H9 (cell line): ENCODE results near the gene ARAP2. TPM values are rescaled to one million over a fixed set of nuclear protein-coding genes. Genes with fewer than 3 reads are reported as not detected.
"Not testable (repeated sequence)": the region's sequence is repeated elsewhere in the genome, so short reads cannot be mapped to it uniquely, and the experiment has no call there.

Source experiments
- DNase-seq: peaks from one replicate; pipeline ENCODE4 v3.0.0-alpha.2; 2017
- H2AFZ ChIP-seq: one replicate; pipeline ENCODE4 v1.6.1; 2013; ENCODE audit warnings: mild to moderate bottlenecking, low read length, control low read depth, moderate library complexity
- H2AK5ac ChIP-seq: 2 replicates; pipeline ENCODE4 v1.6.1; 2013; ENCODE audit warnings: low read length, control low read depth, mixed read lengths; ENCODE audit not compliant: insufficient read length
- H2BK120ac ChIP-seq: one replicate; pipeline ENCODE4 v1.6.1; 2013; ENCODE audit warnings: low read depth, mild to moderate bottlenecking, low read length, control low read depth, inconsistent platforms; ENCODE audit not compliant: poor library complexity, severe bottlenecking
- H2BK12ac ChIP-seq: 2 replicates; pipeline ENCODE4 v1.6.1; 2013; ENCODE audit warnings: low read length, control low read depth, mixed read lengths, low read depth; ENCODE audit not compliant: insufficient read length
- H2BK15ac ChIP-seq: 2 replicates; pipeline ENCODE4 v1.6.1; 2013; ENCODE audit warnings: low read depth, low read length, control low read depth
- H2BK20ac ChIP-seq: one replicate; pipeline ENCODE4 v1.6.1; 2013; ENCODE audit warnings: low read depth, mild to moderate bottlenecking, low read length, control low read depth, inconsistent platforms; ENCODE audit not compliant: poor library complexity, severe bottlenecking
- H2BK5ac ChIP-seq: 2 replicates; pipeline ENCODE4 v1.6.1; 2013; ENCODE audit warnings: low read length, control low read depth, mixed read lengths; ENCODE audit not compliant: insufficient read length
- H3K14ac ChIP-seq: 2 replicates; pipeline ENCODE4 v1.6.1; 2013; ENCODE audit warnings: low read length, control low read depth; ENCODE audit not compliant: insufficient read depth
- H3K18ac ChIP-seq: 2 replicates; pipeline ENCODE4 v1.6.1; 2013; ENCODE audit warnings: low read depth, mild to moderate bottlenecking, mixed read lengths, low read length, control low read depth; ENCODE audit not compliant: insufficient read length
- H3K23ac ChIP-seq: 2 replicates; pipeline ENCODE4 v1.6.1; 2013; ENCODE audit warnings: low read length, control low read depth, mixed read lengths, low read depth; ENCODE audit not compliant: insufficient read length
- H3K23me2 ChIP-seq: 2 replicates; pipeline ENCODE4 v1.6.1; 2013; ENCODE audit warnings: low read depth, mild to moderate bottlenecking, mixed read lengths, low read length, control low read depth; ENCODE audit not compliant: insufficient read length, poor library complexity, severe bottlenecking
- H3K27ac ChIP-seq: 2 replicates; pipeline ENCODE4 v1.5.1; 2013; ENCODE audit warnings: low read length, control low read depth, mixed read lengths, low read depth; ENCODE audit not compliant: insufficient read length
- H3K27me3 ChIP-seq: 2 replicates; pipeline ENCODE4 v1.6.1; 2013; ENCODE audit warnings: low read length, control low read depth, inconsistent platforms; ENCODE audit not compliant: insufficient read depth
- H3K4ac ChIP-seq: 2 replicates; pipeline ENCODE4 v1.6.1; 2013; ENCODE audit warnings: low read depth, mild to moderate bottlenecking, control low read depth, inconsistent platforms, low read length, moderate library complexity
- H3K4me1 ChIP-seq: 2 replicates; pipeline ENCODE4 v1.6.1; 2013; ENCODE audit warnings: low read length, control low read depth, inconsistent platforms; ENCODE audit not compliant: insufficient read depth
- H3K4me2 ChIP-seq: 2 replicates; pipeline ENCODE4 v1.6.1; 2013; ENCODE audit warnings: low read length, control low read depth, mixed read lengths; ENCODE audit not compliant: insufficient read length, insufficient read depth
- H3K56ac ChIP-seq: 2 replicates; pipeline ENCODE4 v1.6.1; 2013; ENCODE audit warnings: low read depth, mild to moderate bottlenecking, mixed read lengths, low read length, control low read depth; ENCODE audit not compliant: insufficient read length
- H3K79me1 ChIP-seq: 2 replicates; pipeline ENCODE4 v1.6.1; 2013; ENCODE audit warnings: low read depth, mild to moderate bottlenecking, moderate library complexity, low read length, control low read depth, inconsistent platforms; ENCODE audit not compliant: insufficient read depth, poor library complexity, severe bottlenecking
- H3K79me2 ChIP-seq: 2 replicates; pipeline ENCODE4 v1.6.1; 2013; ENCODE audit warnings: low read length, control low read depth, inconsistent platforms; ENCODE audit not compliant: insufficient read depth
- H3K9ac ChIP-seq: 2 replicates; pipeline ENCODE4 v1.6.1; 2013; ENCODE audit warnings: low read length, control low read depth, mixed read lengths; ENCODE audit not compliant: insufficient read length; ENCODE audit errors: extremely low read depth
- H3K9me3 ChIP-seq: one replicate; pipeline ENCODE4 v1.6.1; 2013; ENCODE audit warnings: low read depth, low read length, inconsistent platforms; ENCODE audit not compliant: control insufficient read depth
- H3T11ph ChIP-seq: one replicate; pipeline ENCODE4 v1.6.1; 2013; ENCODE audit warnings: mild to moderate bottlenecking, low read length, control low read depth, inconsistent platforms
- H4K20me1 ChIP-seq: one replicate; pipeline ENCODE4 v1.6.1; 2013; ENCODE audit not compliant: control insufficient read depth, insufficient read length, insufficient read depth
- H4K5ac ChIP-seq: 2 replicates; pipeline ENCODE4 v1.6.1; 2013; ENCODE audit warnings: low read depth, mild to moderate bottlenecking, mixed read lengths, low read length, control low read depth; ENCODE audit not compliant: insufficient read length
- H4K8ac ChIP-seq: replicated peaks from 2 replicates; pipeline ENCODE4 v1.6.1; 2013; ENCODE audit warnings: low read length, control low read depth, mixed read lengths, low read depth; ENCODE audit not compliant: insufficient read length
- H4K91ac ChIP-seq: 2 replicates; pipeline ENCODE4 v1.6.1; 2013; ENCODE audit warnings: low read depth, mild to moderate bottlenecking, moderate library complexity, mixed read lengths, low read length, control low read depth; ENCODE audit not compliant: insufficient read length
- H3K27ac Mint-ChIP-seq, 3 experiments: 2 replicates in 2 of 3; 3 replicates in 1 of 3; pipeline ENCODE4 v1.8.0; 2020 to 2021; ENCODE audit warnings: mixed read lengths in 3 of 3, mild to moderate bottlenecking in 1 of 3, moderate library complexity in 1 of 3
- H3K27me3 Mint-ChIP-seq: 2 replicates; pipeline ENCODE4 v1.8.0; 2021; ENCODE audit warnings: low read depth, mild to moderate bottlenecking, moderate library complexity, mixed read lengths
- H3K36me3 Mint-ChIP-seq, 3 experiments: 2 replicates in 2 of 3; 3 replicates in 1 of 3; pipeline ENCODE4 v1.8.0; 2020 to 2021; ENCODE audit warnings: low read depth in 3 of 3, mixed read lengths in 3 of 3; ENCODE audit not compliant: insufficient read depth in 1 of 3
- H3K4me1 Mint-ChIP-seq, 2 experiments: 2 replicates each; pipeline ENCODE4 v1.8.0; 2020; ENCODE audit warnings: mixed read lengths in 2 of 2
- H3K4me3 Mint-ChIP-seq, 2 experiments: 2 replicates in 1 of 2; 3 replicates in 1 of 2; pipeline ENCODE4 v1.8.0; 2020 to 2021; ENCODE audit warnings: mild to moderate bottlenecking in 2 of 2, mixed read lengths in 2 of 2, moderate library complexity in 1 of 2
- H3K9me3 Mint-ChIP-seq, 2 experiments: 2 replicates in 1 of 2; 3 replicates in 1 of 2; pipeline ENCODE4 v1.8.0; 2020; ENCODE audit warnings: mild to moderate bottlenecking in 2 of 2, mixed read lengths in 2 of 2, moderate library complexity in 1 of 2
- CTCF ChIP-seq: fragments of 200-600 bp; sonication (generic); conservative IDR thresholded peaks from 3 replicates; pipeline ENCODE4 v1.8.0; 2021; ENCODE audit warnings: antibody characterized with exemption, mild to moderate bottlenecking
- WGBS: extraction: QIAGEN DNeasy Blood & Tissue Kit; methylation state at CpG from one replicate; pipeline ENCODE4 v1.1.7; 2013; ENCODE audit warnings: missing lambda C conversion rate, low lambda C conversion rate, mixed read lengths; ENCODE audit not compliant: insufficient read length; ENCODE audit errors: extremely low coverage; 5-methylcytosine and 5-hydroxymethylcytosine counted together
- total RNA-seq: library from RNA; stranded (reverse); gene quantifications from 2 replicates; pipeline ENCODE4 v1.2.1, GENCODE V29; 2021

ARAP2 gene
- total RNA-seq, 1 experiment from 2014 or later, result 6.3 TPM

- Histone ChIP-seq H3T11ph (no peak overlapping the region), H3K9me3 (no peaks in the 10 kb centered on the region), H2BK20ac (no peak overlapping the region), H3K4me2 (no peak overlapping the region), H3K56ac (no peak overlapping the region), H3K9ac (no peak overlapping the region), H2AFZ (no peak overlapping the region), H3K18ac (no peak overlapping the region), H3K27me3 (no peaks in the 10 kb centered on the region), H4K8ac (no peak overlapping the region), H3K4me1 (no peaks in the 10 kb centered on the region), H2BK15ac (no peak overlapping the region), H4K5ac (no peak overlapping the region), H3K23me2 (no peaks in the 10 kb centered on the region), H3K23ac (no peak overlapping the region), H4K91ac (no peak overlapping the region), H2BK5ac (no peak overlapping the region), H3K79me1 (no peaks in the 10 kb centered on the region), H4K20me1 (no peaks in the 10 kb centered on the region), H3K4ac (no peak overlapping the region), H3K14ac (no peak overlapping the region), H3K27ac (no peak overlapping the region), H2BK12ac (no peak overlapping the region), H2BK120ac (no peak overlapping the region), H2AK5ac (no peak overlapping the region), H3K79me2 (no peaks in the 10 kb centered on the region)
- Mint-ChIP-seq H3K4me1 (peaks cover 7 to 8% of the 10 kb centered on the region in 2 experiments), H3K9me3 (no peaks in the 10 kb centered on the region), H3K27ac (no peak overlapping the region), H3K27me3 (no peaks in the 10 kb centered on the region), H3K4me3 (no peak overlapping the region), H3K36me3 (no peaks in the 10 kb centered on the region)
- DNase-seq, result no peak
- WGBS, result no CpG with 5 or more reads among the region's 3 CpGs
- TF ChIP-seq CTCF, result no peak
These were observed 61.1 kb downstream of the ARAP2 start for GRCh38 chr4:36183232-36183631.

GRCh38 chr4:36182315-36182714 lies 62.0 kb downstream of the ARAP2 start:
- H3K4me1 Mint-ChIP-seq, H3K4me1 ChIP-seq, H3K27ac ChIP-seq, H2BK15ac ChIP-seq, H2BK12ac ChIP-seq, H4K20me1 ChIP-seq, H3K18ac ChIP-seq, H4K91ac ChIP-seq, H3K56ac ChIP-seq, H4K5ac ChIP-seq, H3K23ac ChIP-seq, H3T11ph ChIP-seq, H3K4ac ChIP-seq, H3K9me3 Mint-ChIP-seq, H3K79me1 ChIP-seq, H2BK5ac ChIP-seq, DNase-seq, H3K9ac ChIP-seq, H2BK120ac ChIP-seq, H2AK5ac ChIP-seq, H4K8ac ChIP-seq, H3K27me3 Mint-ChIP-seq, H2AFZ ChIP-seq, H3K36me3 Mint-ChIP-seq, H3K14ac ChIP-seq, H3K9me3 ChIP-seq, H3K27me3 ChIP-seq, H3K4me3 Mint-ChIP-seq, H3K4me2 ChIP-seq, H3K23me2 ChIP-seq, H2BK20ac ChIP-seq, H3K79me2 ChIP-seq: not testable (repeated sequence)
- no CpG with 5 or more reads among the region's 9 CpGs for WGBS
- H3K27ac Mint-ChIP-seq, result peak overlapping the region in 1 of 3 experiments; percentile 1; a peak in 2 of 7 replicates
